Measurements from ENCODE around the gene PPP4R3A. TPM values are rescaled to one million over a fixed set of nuclear protein-coding genes. Genes with fewer than 3 reads are reported as not detected.

The PPP4R3A gene
- total and polyA plus RNA-seq, 4 donors = 43.8 to 135 (median 61.4) TPM

DNA sequence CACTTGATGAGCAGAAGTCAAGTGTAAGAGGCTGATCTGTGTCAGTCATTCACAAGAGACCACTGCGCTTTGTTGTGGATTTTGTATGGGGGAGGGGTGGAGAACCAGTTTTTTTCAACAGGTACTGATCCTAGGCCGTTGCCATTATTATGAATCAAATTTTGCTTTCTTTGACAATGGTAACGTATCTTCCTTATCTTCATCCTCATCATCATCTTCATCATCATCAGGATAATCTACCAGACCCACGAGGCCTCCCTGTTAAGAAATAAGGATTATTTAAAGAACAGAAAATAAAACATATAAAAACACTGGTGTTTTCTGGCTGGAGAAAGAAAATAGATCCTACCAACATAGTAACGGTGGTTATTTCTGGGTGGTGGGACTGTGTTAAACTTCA, 51.5 kb downstream of the PPP4R3A start:
- ATAC-seq (ENCODE audit: insufficient read depth, low FRiP score) (no peak), DNase-seq (no peak)
- Histone ChIP-seq H3K9me3 (ENCODE audit: control insufficient read depth in 4 of 4, insufficient read depth in 3 of 4, low read length in 3 of 4) (no peaks in the 10 kb centered on the region), H3K4me3 (no peak overlapping the region), H3K4me1 (ENCODE audit: control insufficient read depth in 5 of 5, insufficient read depth in 5 of 5, low read length in 5 of 5) (no peaks in the 10 kb centered on the region), H3K27ac (ENCODE audit: low read depth in 1 of 2, low read length in 1 of 2) (no peak overlapping the region), H3K36me3 (ENCODE audit: control insufficient read depth in 4 of 4, insufficient read depth in 4 of 4, low read length in 4 of 4) (peaks cover 28 to 57% (median 41%) of the 10 kb centered on the region in 4 donors), H3K9ac (ENCODE audit: insufficient read depth in 1 of 2, low read length in 2 of 2) (no peak overlapping the region), H3K27me3 (ENCODE audit: control insufficient read depth in 3 of 3, insufficient read depth in 3 of 3, low read length in 2 of 3) (no peaks in the 10 kb centered on the region)
- TF ChIP-seq, protein P1, sequence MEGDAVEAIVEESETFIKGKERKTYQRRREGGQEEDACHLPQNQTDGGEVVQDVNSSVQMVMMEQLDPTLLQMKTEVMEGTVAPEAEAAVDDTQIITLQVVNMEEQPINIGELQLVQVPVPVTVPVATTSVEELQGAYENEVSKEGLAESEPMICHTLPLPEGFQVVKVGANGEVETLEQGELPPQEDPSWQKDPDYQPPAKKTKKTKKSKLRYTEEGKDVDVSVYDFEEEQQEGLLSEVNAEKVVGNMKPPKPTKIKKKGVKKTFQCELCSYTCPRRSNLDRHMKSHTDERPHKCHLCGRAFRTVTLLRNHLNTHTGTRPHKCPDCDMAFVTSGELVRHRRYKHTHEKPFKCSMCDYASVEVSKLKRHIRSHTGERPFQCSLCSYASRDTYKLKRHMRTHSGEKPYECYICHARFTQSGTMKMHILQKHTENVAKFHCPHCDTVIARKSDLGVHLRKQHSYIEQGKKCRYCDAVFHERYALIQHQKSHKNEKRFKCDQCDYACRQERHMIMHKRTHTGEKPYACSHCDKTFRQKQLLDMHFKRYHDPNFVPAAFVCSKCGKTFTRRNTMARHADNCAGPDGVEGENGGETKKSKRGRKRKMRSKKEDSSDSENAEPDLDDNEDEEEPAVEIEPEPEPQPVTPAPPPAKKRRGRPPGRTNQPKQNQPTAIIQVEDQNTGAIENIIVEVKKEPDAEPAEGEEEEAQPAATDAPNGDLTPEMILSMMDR (IDR thresholded peaks at IDR 0.05; ENCODE audit: control extremely low read depth, extremely low read depth) = no peak
- 86 to 88% methylated on average over 5 of the region's 5 CpGs for WGBS, 2 donors

DNA sequence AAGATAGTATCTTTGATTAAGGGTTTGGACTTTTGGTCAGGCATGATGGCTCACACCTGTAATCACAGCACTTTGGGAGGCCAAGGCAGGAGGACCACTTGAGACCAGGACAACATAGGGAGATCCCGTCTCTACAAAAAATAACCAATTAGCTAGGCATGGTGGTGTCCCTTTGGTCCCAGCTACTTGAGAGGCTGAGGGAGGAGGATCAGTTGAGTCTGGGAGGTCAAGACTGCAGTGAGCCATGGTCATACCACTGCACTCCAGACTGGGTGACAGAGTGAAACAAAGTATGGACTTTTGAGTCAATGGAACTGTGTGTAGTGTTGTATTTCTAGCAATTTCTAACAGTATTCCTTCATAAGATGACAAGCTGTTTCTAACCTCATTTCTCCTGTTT, 53.8 kb downstream of the PPP4R3A start:
- WGBS, 2 donors = 94 to 100% methylated on average over 1 of the region's 1 CpG
- H3K4me1 ChIP-seq (ENCODE audit: control insufficient read depth in 5 of 5, insufficient read depth in 5 of 5, low read length in 5 of 5) = no peaks in the 10 kb centered on the region
- no peaks in the 10 kb centered on the region for H3K27me3 ChIP-seq (ENCODE audit: control insufficient read depth in 3 of 3, insufficient read depth in 3 of 3, low read length in 2 of 3)
- H3K4me3 ChIP-seq = no peak overlapping the region
- TF ChIP-seq, protein P1 (IDR thresholded peaks at IDR 0.05; ENCODE audit: control extremely low read depth, extremely low read depth) = no peak
- H3K9ac ChIP-seq (ENCODE audit: insufficient read depth in 1 of 2, low read length in 2 of 2) = no peak overlapping the region
- H3K36me3 ChIP-seq (ENCODE audit: control insufficient read depth in 4 of 4, insufficient read depth in 4 of 4, low read length in 4 of 4) = peaks cover 18 to 40% (median 31%) of the 10 kb centered on the region in 4 donors
- DNase-seq = no peak
- ATAC-seq (ENCODE audit: insufficient read depth, low FRiP score) = no peak
- H3K9me3 ChIP-seq (ENCODE audit: control insufficient read depth in 4 of 4, insufficient read depth in 3 of 4, low read length in 3 of 4) = no peaks in the 10 kb centered on the region
- H3K27ac ChIP-seq (ENCODE audit: low read depth in 1 of 2, low read length in 1 of 2) = no peak overlapping the region

DNA sequence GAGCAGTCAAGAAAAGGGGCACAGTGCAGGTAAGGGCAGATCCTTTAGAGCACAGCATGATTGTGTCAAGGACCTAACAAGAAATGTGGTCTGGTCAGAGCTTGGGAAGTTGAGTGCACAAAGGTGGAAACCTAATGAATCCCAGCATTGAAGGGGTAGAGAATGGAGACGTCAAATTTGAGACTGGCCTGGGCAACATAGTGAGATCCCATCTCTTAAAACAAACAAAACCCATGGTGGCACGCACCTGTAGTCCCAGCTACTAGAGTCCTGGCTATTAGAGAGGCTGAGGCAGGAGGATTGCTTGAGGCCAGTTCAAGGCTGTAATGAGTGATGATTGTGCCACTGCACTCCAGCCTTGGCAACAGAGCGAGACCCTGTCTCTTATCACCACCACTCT, 55.5 kb downstream of the PPP4R3A start:
- Histone ChIP-seq H3K27me3 (ENCODE audit: control insufficient read depth in 3 of 3, insufficient read depth in 3 of 3, low read length in 2 of 3) (no peaks in the 10 kb centered on the region), H3K27ac (ENCODE audit: low read depth in 1 of 2, low read length in 1 of 2) (no peak overlapping the region), H3K9me3 (ENCODE audit: control insufficient read depth in 4 of 4, insufficient read depth in 3 of 4, low read length in 3 of 4) (no peaks in the 10 kb centered on the region), H3K4me1 (ENCODE audit: control insufficient read depth in 5 of 5, insufficient read depth in 5 of 5, low read length in 5 of 5) (no peaks in the 10 kb centered on the region), H3K4me3 (no peak overlapping the region), H3K9ac (ENCODE audit: insufficient read depth in 1 of 2, low read length in 2 of 2) (no peak overlapping the region), H3K36me3 (ENCODE audit: control insufficient read depth in 4 of 4, insufficient read depth in 4 of 4, low read length in 4 of 4) (peaks cover 8 to 27% (median 20%) of the 10 kb centered on the region in 4 donors)
- DNase-seq (no peak), ATAC-seq (ENCODE audit: insufficient read depth, low FRiP score) (no peak)
- TF ChIP-seq, protein P1 (IDR thresholded peaks at IDR 0.05; ENCODE audit: control extremely low read depth, extremely low read depth) = no peak
- WGBS, 2 donors = 98 to 100% methylated on average over 3 of the region's 3 CpGs

DNA sequence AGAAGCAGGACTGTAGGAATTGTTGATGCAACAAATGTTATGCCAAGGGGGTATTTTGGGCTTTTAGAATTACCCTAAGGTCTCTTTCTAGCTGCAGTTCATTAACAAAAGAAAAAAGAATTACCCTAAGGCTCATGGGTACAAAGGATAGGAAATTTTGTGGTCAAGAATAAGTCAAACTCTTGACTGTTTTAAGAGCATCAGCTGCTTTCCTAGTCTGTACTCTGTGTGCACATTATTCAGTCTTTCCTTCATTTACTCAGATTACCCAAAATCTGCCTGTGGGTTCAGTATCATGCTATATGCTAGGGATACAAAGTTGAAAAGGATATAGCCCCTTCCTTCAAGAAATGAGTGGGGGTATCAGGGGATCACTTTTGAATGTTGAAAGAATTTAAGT, 56.0 kb downstream of the PPP4R3A start:
- TF ChIP-seq, protein P1 (IDR thresholded peaks at IDR 0.05; ENCODE audit: control extremely low read depth, extremely low read depth) = no peak
- no peak overlapping the region for H3K9ac ChIP-seq (ENCODE audit: insufficient read depth in 1 of 2, low read length in 2 of 2)
- ATAC-seq (ENCODE audit: insufficient read depth, low FRiP score) (no peak), DNase-seq (no peak)
- no peaks in the 10 kb centered on the region for H3K4me1 ChIP-seq (ENCODE audit: control insufficient read depth in 5 of 5, insufficient read depth in 5 of 5, low read length in 5 of 5)
- peaks cover 8 to 26% (median 18%) of the 10 kb centered on the region in 4 donors for H3K36me3 ChIP-seq (ENCODE audit: control insufficient read depth in 4 of 4, insufficient read depth in 4 of 4, low read length in 4 of 4)
- no peak overlapping the region for H3K4me3 ChIP-seq
- no peaks in the 10 kb centered on the region for H3K27me3 ChIP-seq (ENCODE audit: control insufficient read depth in 3 of 3, insufficient read depth in 3 of 3, low read length in 2 of 3)
- no peaks in the 10 kb centered on the region for H3K9me3 ChIP-seq (ENCODE audit: control insufficient read depth in 4 of 4, insufficient read depth in 3 of 4, low read length in 3 of 4)
- no peak overlapping the region for H3K27ac ChIP-seq (ENCODE audit: low read depth in 1 of 2, low read length in 1 of 2)

Measured in lung (tissue), 12 donors.